Cardiac muscle cell (in vitro differentiated cells and primary cell): ENCODE data around the gene ALDH1B1. TPM values are rescaled to one million over a fixed set of nuclear protein-coding genes. Genes with fewer than 3 reads are reported as not detected.
A peak's percentile ranks its signal among the peaks of the same experiment; 100 is the strongest.

Source experiments
- DNase-seq, 2 donors: peaks; one replicate each; pipeline versions ENCODE4 v3.0.0 to v3.0.0-alpha.2; 2010 to 2017; ENCODE audit warnings: low read depth in 1 of 2, low spot score in 1 of 2
- H3K27ac ChIP-seq: fragments of 200-600 bp; sonication (generic); 2 replicates; pipeline ENCODE4 v1.5.1; 2016
- H3K27me3 ChIP-seq: fragments of 200-600 bp; sonication (generic); 2 replicates; pipeline ENCODE4 v1.6.0; 2016; ENCODE audit warnings: control low read depth
- H3K36me3 ChIP-seq: fragments of 200-600 bp; sonication (generic); 2 replicates; pipeline ENCODE4 v1.5.1; 2016; ENCODE audit warnings: control low read depth
- H3K4me1 ChIP-seq: fragments of 200-600 bp; sonication (generic); 2 replicates; pipeline ENCODE4 v1.8.1; 2017; ENCODE audit warnings: low read depth, mild to moderate bottlenecking, mixed run types
- H3K4me3 ChIP-seq: fragments of 200-600 bp; sonication (generic); 2 replicates; pipeline ENCODE4 v1.5.1; 2016; ENCODE audit warnings: mild to moderate bottlenecking
- H3K9me3 ChIP-seq: fragments of 200-600 bp; sonication (generic); 2 replicates; pipeline ENCODE4 v1.5.1; 2017; ENCODE audit warnings: low read depth, mild to moderate bottlenecking, control low read depth
- CTCF ChIP-seq: IDR thresholded peaks from 2 replicates; pipeline ENCODE4 v1.5.1; 2012; ENCODE audit warnings: low read depth, mild to moderate bottlenecking, low read length
- polyA plus RNA-seq: library from polyadenylated mRNA; unstranded; fragments of >200 nt; fragmentation: Nextera tagmentation; extraction: Ambion mirVana; gene quantifications from 2 replicates; pipeline ENCODE4 v1.2.1, GENCODE V29; 2016
- total RNA-seq: library from RNA; depleted of rRNA; stranded (reverse); fragments of >200 nt; gene quantifications from 2 replicates; pipeline ENCODE4 v1.2.3, GENCODE V29; 2016

The ALDH1B1 gene
- total and polyA plus RNA-seq, 2 experiments from 2014 or later: 31.7 to 34.7 TPM

DNA sequence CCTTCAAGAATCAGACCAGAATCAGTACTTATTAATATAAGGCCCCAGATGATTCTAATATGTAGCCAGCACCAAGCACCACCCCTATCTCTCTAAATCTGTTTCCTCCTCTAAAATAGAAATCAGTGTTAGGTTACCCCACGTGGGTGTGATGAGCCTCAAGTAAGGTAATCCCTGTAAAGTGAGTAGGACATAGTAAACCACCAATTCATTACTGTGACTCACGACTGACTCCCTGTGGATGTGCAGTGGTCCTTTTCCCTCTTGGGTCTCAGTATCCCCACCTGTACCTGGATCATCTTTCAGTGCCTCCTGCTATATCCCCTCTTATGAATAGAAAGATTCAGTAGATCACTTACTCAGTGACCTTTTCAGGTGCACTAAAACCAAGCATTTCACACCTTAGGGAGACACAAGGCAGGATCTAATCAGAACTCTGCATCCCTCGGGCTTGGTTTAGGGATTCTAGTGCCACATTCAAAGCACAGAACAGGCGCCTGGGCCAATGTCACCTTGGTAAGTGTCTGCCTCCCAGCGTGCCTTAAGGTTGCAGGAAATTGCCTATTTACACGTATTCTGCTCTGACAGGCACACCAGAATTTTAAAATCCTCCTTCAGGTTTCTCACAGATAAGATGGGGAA lies 12.2 kb upstream of the ALDH1B1 start:
- Histone ChIP-seq H3K4me3 (no peak overlapping the region), H3K9me3 (no peaks in the 10 kb centered on the region), H3K36me3 (no peaks in the 10 kb centered on the region), H3K27ac (peak overlapping the region; percentile 75), H3K4me1 (peaks cover 22% of the 10 kb centered on the region), H3K27me3 (no peaks in the 10 kb centered on the region)
- no peak for DNase-seq
- no peak for TF ChIP-seq CTCF

- H3K27ac ChIP-seq: peak overlapping the region; percentile 75
- no peaks in the 10 kb centered on the region for H3K27me3 ChIP-seq
- H3K4me1 ChIP-seq: peaks cover 16% of the 10 kb centered on the region
- no peaks in the 10 kb centered on the region for H3K36me3 ChIP-seq
- TF ChIP-seq CTCF: no peak
- no peak overlapping the region for H3K4me3 ChIP-seq
- DNase-seq: peak in 1 of 2 donors; percentile 21
- no peaks in the 10 kb centered on the region for H3K9me3 ChIP-seq
Observed at GRCh38 chr9:38380872-38381534, 11.5 kb upstream of the ALDH1B1 start.

GRCh38 chr9:38382141-38382540 lies 10.4 kb upstream of the ALDH1B1 start:
- Histone ChIP-seq H3K4me3 (no peak overlapping the region), H3K9me3 (no peaks in the 10 kb centered on the region), H3K27ac (peak overlapping the region; percentile 75), H3K27me3 (no peaks in the 10 kb centered on the region), H3K36me3 (no peaks in the 10 kb centered on the region), H3K4me1 (peaks cover 12% of the 10 kb centered on the region)
- DNase-seq: no peak
- TF ChIP-seq CTCF: no peak

DNA sequence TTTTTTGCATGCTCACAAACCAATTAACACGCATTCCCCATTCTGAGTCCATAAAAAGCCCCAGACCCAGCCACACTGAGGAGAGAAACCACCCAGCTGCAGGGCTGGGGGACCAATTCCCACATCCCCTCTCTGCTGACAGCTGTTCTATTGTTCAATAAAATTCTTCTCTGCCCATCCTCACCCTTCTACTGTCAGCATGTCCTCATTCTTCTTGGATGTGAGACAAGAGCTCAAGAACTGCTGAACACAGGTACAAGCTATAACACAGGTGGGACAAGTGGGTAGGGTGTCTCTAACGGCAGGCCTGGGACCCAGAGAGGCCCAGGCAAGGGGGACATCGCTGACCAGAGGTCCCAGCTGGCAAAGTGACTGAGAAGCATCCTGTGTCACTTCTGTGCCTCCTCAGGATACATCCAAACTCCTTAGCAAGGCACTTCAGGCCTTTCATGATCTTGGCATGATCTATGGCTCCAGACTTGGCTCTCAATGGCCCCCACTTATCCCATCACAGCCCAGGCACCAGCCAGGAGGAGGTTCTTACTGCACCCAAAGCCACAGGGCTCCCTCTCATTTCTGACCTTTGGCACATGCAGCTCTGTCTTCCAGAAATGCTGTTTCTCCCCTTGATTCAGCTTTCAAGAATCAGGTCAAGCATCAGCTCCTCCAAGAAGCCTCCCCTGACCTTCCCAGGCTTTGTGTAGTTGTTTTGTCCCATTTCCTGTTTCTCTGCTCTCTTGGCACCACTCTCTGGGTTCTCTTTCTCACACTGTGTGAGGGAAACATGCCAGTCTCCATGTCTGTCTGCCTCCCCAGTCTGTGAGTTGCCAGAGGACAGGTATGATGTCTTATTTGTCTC lies 7.3 kb upstream of the ALDH1B1 start:
- Histone ChIP-seq H3K4me1 (peaks cover 20% of the 10 kb centered on the region), H3K36me3 (no peaks in the 10 kb centered on the region), H3K27me3 (no peaks in the 10 kb centered on the region), H3K4me3 (no peak overlapping the region), H3K27ac (no peak overlapping the region), H3K9me3 (no peaks in the 10 kb centered on the region)
- DNase-seq: no peak
- TF ChIP-seq CTCF: no peak

DNA sequence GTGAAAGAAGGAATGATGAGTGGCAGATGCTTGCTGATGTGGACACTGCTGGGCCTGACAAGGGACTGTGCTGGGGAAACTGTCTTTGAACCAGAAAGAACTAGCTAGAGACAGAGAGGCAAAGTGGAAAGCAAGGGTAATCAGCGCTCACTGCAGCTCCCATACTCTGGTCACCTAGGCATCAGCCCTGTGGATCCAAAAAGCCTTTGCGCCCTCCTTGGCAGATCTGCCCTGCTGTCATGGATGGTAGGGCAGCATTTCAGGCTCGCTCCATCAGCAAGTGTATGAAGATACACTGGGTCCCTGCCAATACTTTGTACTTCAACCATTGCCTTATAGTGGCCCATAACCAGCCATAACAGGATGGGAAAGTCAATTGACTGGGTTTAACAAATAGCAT lies 6.6 kb upstream of the ALDH1B1 start:
- H3K4me3 ChIP-seq: no peak overlapping the region
- H3K27me3 ChIP-seq: no peaks in the 10 kb centered on the region
- H3K9me3 ChIP-seq: no peaks in the 10 kb centered on the region
- DNase-seq: no peak
- TF ChIP-seq CTCF: no peak
- H3K36me3 ChIP-seq: no peaks in the 10 kb centered on the region
- no peak overlapping the region for H3K27ac ChIP-seq
- peaks cover 18% of the 10 kb centered on the region for H3K4me1 ChIP-seq
